Measurements from ENCODE around the gene PRPF18.

The PRPF18 gene

GRCh38 chr10:13587391-13587790 lies 626 bp downstream of the PRPF18 start:
- H3K27ac Mint-ChIP-seq: peak overlapping the region; percentile 98
- peaks cover 14% of the 10 kb centered on the region for H3K36me3 Mint-ChIP-seq (ENCODE audit: low read depth)
- H3K27me3 Mint-ChIP-seq (ENCODE audit: low read depth): peaks cover 18% of the 10 kb centered on the region
- H3K4me3 Mint-ChIP-seq: peak overlapping the region; percentile 100
- H3K9me3 Mint-ChIP-seq: no peaks in the 10 kb centered on the region
- H3K4me1 Mint-ChIP-seq (ENCODE audit: low read depth): peaks cover 21% of the 10 kb centered on the region

- Mint-ChIP-seq H3K36me3 (ENCODE audit: low read depth) (peaks cover 24% of the 10 kb centered on the region), H3K27ac (no peak overlapping the region), H3K27me3 (ENCODE audit: low read depth) (peaks cover 8% of the 10 kb centered on the region), H3K4me3 (no peak overlapping the region), H3K9me3 (no peaks in the 10 kb centered on the region), H3K4me1 (ENCODE audit: low read depth) (peaks cover 23% of the 10 kb centered on the region)
Measured at GRCh38 chr10:13589316-13589715, 2.6 kb downstream of the PRPF18 start.

- no peaks in the 10 kb centered on the region for H3K9me3 Mint-ChIP-seq
- H3K4me3 Mint-ChIP-seq: no peak overlapping the region
- peaks cover 24% of the 10 kb centered on the region for H3K36me3 Mint-ChIP-seq (ENCODE audit: low read depth)
- peaks cover 23% of the 10 kb centered on the region for H3K4me1 Mint-ChIP-seq (ENCODE audit: low read depth)
- H3K27ac Mint-ChIP-seq: no peak overlapping the region
- no peaks in the 10 kb centered on the region for H3K27me3 Mint-ChIP-seq (ENCODE audit: low read depth)
Measured at GRCh38 chr10:13590886-13591285, 4.1 kb downstream of the PRPF18 start.

DNA sequence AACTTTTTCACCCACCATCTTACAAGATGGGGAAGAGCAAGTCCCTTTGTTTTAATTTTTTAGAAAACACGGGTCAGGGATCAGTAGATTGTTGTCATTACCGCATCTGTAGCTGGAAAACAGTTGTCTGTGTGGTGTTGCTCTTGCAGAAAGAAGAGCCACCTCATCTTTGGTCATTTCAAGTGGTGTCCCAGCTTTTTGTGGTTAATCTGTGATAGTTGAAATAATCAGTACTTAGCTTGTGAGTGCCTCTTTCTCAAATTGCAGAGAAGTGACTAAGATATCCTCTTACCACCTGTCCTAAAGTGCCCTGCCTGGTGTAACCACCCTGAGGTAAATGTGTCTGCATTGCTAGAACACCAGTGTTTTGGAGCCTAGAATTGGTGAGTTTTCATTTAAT lies 5.5 kb downstream of the PRPF18 start:
- H3K27ac Mint-ChIP-seq: no peak overlapping the region
- no peak overlapping the region for H3K4me3 Mint-ChIP-seq
- H3K36me3 Mint-ChIP-seq (ENCODE audit: low read depth): peaks cover 22% of the 10 kb centered on the region

GRCh38 chr10:13593535-13593934 lies 6.8 kb downstream of the PRPF18 start:
- peaks cover 22% of the 10 kb centered on the region for H3K36me3 Mint-ChIP-seq (ENCODE audit: low read depth)
- H3K4me3 Mint-ChIP-seq: no peak overlapping the region
- no peaks in the 10 kb centered on the region for H3K27me3 Mint-ChIP-seq (ENCODE audit: low read depth)
- H3K4me1 Mint-ChIP-seq (ENCODE audit: low read depth): peaks cover 12% of the 10 kb centered on the region
- H3K9me3 Mint-ChIP-seq: no peaks in the 10 kb centered on the region
- H3K27ac Mint-ChIP-seq: no peak overlapping the region

More for the DNA sequence above, 5.5 kb downstream of the PRPF18 start:
- H3K4me1 Mint-ChIP-seq (ENCODE audit: low read depth): peaks cover 20% of the 10 kb centered on the region
- no peaks in the 10 kb centered on the region for H3K27me3 Mint-ChIP-seq (ENCODE audit: low read depth)
- H3K9me3 Mint-ChIP-seq: no peaks in the 10 kb centered on the region

- Mint-ChIP-seq H3K4me3 (no peak overlapping the region), H3K27ac (no peak overlapping the region)
Measured at GRCh38 chr10:13594641-13595040, 7.9 kb downstream of the PRPF18 start.

DNA sequence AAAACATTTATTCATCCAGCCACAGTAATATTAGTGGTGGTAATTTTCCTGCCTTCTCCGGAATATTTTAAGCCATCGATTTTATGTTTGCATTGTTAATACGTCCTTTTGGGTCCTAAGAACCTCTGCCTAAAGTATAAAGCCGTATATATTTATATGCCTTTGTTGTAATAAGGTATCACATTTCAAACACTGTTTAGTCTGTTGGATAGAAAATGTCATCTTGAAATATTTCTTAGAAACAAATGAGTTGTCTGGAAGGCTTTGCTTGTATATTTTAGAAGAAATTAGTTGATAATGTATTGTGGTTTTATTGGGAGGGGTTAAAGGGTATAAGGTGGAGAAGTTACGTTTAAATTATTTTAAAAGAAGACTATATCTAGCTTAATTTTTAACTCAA lies 11.1 kb downstream of the PRPF18 start:
- peaks cover 4% of the 10 kb centered on the region for H3K4me1 Mint-ChIP-seq (ENCODE audit: low read depth)
- no peaks in the 10 kb centered on the region for H3K9me3 Mint-ChIP-seq
- no peaks in the 10 kb centered on the region for H3K27me3 Mint-ChIP-seq (ENCODE audit: low read depth)
- no peak overlapping the region for H3K4me3 Mint-ChIP-seq
- H3K36me3 Mint-ChIP-seq (ENCODE audit: low read depth): peaks cover 18% of the 10 kb centered on the region
- no peak overlapping the region for H3K27ac Mint-ChIP-seq

More at GRCh38 chr10:13594641-13595040, 7.9 kb downstream of the PRPF18 start:
- Mint-ChIP-seq H3K4me1 (ENCODE audit: low read depth) (peaks cover 4% of the 10 kb centered on the region), H3K36me3 (ENCODE audit: low read depth) (peaks cover 24% of the 10 kb centered on the region), H3K27me3 (ENCODE audit: low read depth) (no peaks in the 10 kb centered on the region), H3K9me3 (no peaks in the 10 kb centered on the region)

- Mint-ChIP-seq H3K27me3 (ENCODE audit: low read depth) (no peaks in the 10 kb centered on the region), H3K4me3 (no peak overlapping the region), H3K36me3 (ENCODE audit: low read depth) (peaks cover 17% of the 10 kb centered on the region), H3K9me3 (no peaks in the 10 kb centered on the region), H3K4me1 (ENCODE audit: low read depth) (peaks cover 2% of the 10 kb centered on the region), H3K27ac (no peak overlapping the region)
Measured at GRCh38 chr10:13604357-13605040, 17.7 kb downstream of the PRPF18 start.

GRCh38 chr10:13608246-13608853 lies 21.6 kb downstream of the PRPF18 start:
- no peak overlapping the region for H3K27ac Mint-ChIP-seq
- H3K4me3 Mint-ChIP-seq: no peak overlapping the region
- no peaks in the 10 kb centered on the region for H3K27me3 Mint-ChIP-seq (ENCODE audit: low read depth)
- H3K4me1 Mint-ChIP-seq (ENCODE audit: low read depth): no peaks in the 10 kb centered on the region
- peaks cover 21% of the 10 kb centered on the region for H3K36me3 Mint-ChIP-seq (ENCODE audit: low read depth)
- H3K9me3 Mint-ChIP-seq: no peaks in the 10 kb centered on the region

GRCh38 chr10:13612654-13613373 lies 26.0 kb downstream of the PRPF18 start:
- H3K4me1 Mint-ChIP-seq (ENCODE audit: low read depth): no peaks in the 10 kb centered on the region
- H3K4me3 Mint-ChIP-seq: no peak overlapping the region
- no peaks in the 10 kb centered on the region for H3K27me3 Mint-ChIP-seq (ENCODE audit: low read depth)
- H3K9me3 Mint-ChIP-seq: no peaks in the 10 kb centered on the region
- H3K36me3 Mint-ChIP-seq (ENCODE audit: low read depth): peaks cover 30% of the 10 kb centered on the region
- no peak overlapping the region for H3K27ac Mint-ChIP-seq

- peaks cover 30% of the 10 kb centered on the region for H3K36me3 Mint-ChIP-seq (ENCODE audit: low read depth)
- no peaks in the 10 kb centered on the region for H3K27me3 Mint-ChIP-seq (ENCODE audit: low read depth)
- H3K27ac Mint-ChIP-seq: no peak overlapping the region
- H3K4me3 Mint-ChIP-seq: no peak overlapping the region
- H3K4me1 Mint-ChIP-seq (ENCODE audit: low read depth): no peaks in the 10 kb centered on the region
- no peaks in the 10 kb centered on the region for H3K9me3 Mint-ChIP-seq
Measured at GRCh38 chr10:13613519-13613918, 26.8 kb downstream of the PRPF18 start.

DNA sequence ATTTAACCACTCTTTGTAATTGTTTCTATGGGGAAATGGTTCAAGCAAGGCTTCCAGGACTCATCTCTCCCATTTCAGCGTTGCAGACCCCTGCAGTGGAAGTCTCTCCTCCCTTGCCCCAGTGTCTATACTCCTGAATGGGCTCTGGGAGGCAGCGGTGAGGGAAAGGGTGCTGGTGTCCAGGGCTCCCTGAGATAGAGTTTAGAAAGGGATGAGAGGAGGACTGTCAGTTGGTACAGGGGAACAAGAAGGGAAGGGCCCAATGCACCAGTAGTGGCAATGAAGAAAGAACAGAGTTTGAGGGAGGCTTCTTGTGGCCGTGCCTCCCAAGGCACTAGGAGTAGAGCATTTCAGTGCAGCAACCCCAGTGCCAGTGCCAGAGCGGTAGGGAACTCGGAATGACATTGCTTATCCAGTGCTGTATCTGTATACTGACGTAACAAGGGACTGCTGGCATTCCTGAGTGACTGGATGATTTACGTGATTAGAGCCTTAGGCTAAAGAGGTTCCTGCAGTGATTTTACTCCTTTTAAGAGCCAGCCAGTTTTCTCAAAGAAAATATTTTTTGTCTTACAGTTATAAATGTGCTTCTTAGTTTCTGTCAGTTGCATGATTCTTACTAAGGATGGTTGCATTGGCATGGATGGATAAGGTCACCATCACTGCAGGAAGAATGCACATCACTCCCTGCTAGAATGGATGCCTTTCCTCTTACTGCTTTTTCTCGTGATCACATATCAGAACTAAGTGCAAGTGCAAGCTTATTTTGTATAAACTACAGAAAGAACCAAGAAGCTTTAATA lies 28.0 kb downstream of the PRPF18 start:
- no peaks in the 10 kb centered on the region for H3K27me3 Mint-ChIP-seq (ENCODE audit: low read depth)
- no peaks in the 10 kb centered on the region for H3K9me3 Mint-ChIP-seq
- no peak overlapping the region for H3K4me3 Mint-ChIP-seq
- peaks cover 33% of the 10 kb centered on the region for H3K36me3 Mint-ChIP-seq (ENCODE audit: low read depth)
- H3K4me1 Mint-ChIP-seq (ENCODE audit: low read depth): no peaks in the 10 kb centered on the region
- no peak overlapping the region for H3K27ac Mint-ChIP-seq

DNA sequence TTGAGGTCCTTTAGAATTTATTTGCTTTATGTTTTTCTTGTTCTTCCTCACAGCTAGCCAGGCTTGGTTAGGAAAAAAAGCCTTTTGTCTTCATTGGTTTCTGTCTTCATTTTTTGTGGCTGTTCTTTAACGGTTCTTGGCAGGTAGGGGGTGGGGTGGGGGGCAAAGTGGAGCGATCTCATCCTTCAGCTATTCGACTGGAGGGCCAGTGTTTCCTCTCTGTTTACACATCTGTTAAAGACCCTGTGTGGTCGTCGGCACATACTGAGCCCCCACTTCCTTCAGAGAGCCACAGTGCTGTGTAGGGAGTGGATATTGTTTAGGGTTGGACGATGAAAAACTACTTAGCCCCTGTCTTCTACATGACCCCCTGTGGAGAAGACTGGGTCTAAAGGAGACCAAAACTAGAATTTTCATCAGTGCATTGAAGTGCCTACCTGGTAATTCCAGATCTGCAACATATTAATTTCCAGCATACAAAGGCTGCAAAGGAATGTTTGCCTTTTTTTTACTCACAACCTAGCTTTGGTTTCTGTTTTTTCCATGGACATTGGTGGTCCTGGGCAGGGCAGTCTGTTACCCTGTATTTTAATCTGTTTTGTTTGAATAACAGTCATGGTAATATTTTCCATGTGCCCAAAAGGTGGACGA lies 29.0 kb downstream of the PRPF18 start:
- peaks cover 30% of the 10 kb centered on the region for H3K36me3 Mint-ChIP-seq (ENCODE audit: low read depth)
- no peaks in the 10 kb centered on the region for H3K9me3 Mint-ChIP-seq
- H3K27me3 Mint-ChIP-seq (ENCODE audit: low read depth): no peaks in the 10 kb centered on the region
- H3K4me1 Mint-ChIP-seq (ENCODE audit: low read depth): no peaks in the 10 kb centered on the region
- H3K27ac Mint-ChIP-seq: no peak overlapping the region
- H3K4me3 Mint-ChIP-seq: no peak overlapping the region

- H3K4me1 Mint-ChIP-seq (ENCODE audit: low read depth): no peaks in the 10 kb centered on the region
- H3K36me3 Mint-ChIP-seq (ENCODE audit: low read depth): peaks cover 25% of the 10 kb centered on the region
- no peak overlapping the region for H3K4me3 Mint-ChIP-seq
- H3K27ac Mint-ChIP-seq: no peak overlapping the region
- no peaks in the 10 kb centered on the region for H3K27me3 Mint-ChIP-seq (ENCODE audit: low read depth)
- no peaks in the 10 kb centered on the region for H3K9me3 Mint-ChIP-seq
Measured at GRCh38 chr10:13617116-13617515, 30.4 kb downstream of the PRPF18 start.
